Panc1 (cell line): Measurements from ENCODE around the gene SIGLEC11. TPM values are rescaled to one million over a fixed set of nuclear protein-coding genes. Genes with fewer than 3 reads are reported as not detected.

Experiments used
- ATAC-seq: fragments of 200-7000 bp; cut with Tn5 transposase; 2 replicates; pipeline ENCODE4 v1.9.1; 2020; ENCODE audit warnings: mild to moderate bottlenecking, moderate library complexity
- BruUV-seq: library from RNA; stranded (reverse); fragments of 400-500 nt; replicated peaks from 2 replicates; lab custom pipeline; 2021; lab: Mats Ljungman, UMichigan
- CTCF ChIA-PET: fragments of 300-600 bp; sonication (Branson Sonifier 250); formaldehyde crosslinking; loops from one replicate; lab custom pipeline; 2022; ENCODE audit warnings: antibody characterized with exemption; lab: Charles Lee
- POLR2A ChIA-PET: fragments of 300-600 bp; sonication (Branson Sonifier 250); formaldehyde crosslinking; loops from one replicate; lab custom pipeline; 2022; ENCODE audit warnings: antibody characterized with exemption; lab: Charles Lee
- DNase-seq: peaks from one replicate; pipeline ENCODE4 v3.0.0-alpha.2; 2010; ENCODE audit warnings: low read depth, low spot score
- H3K27ac ChIP-seq: 2 replicates; pipeline ENCODE4 v1.5.1; 2011; ENCODE audit warnings: mild to moderate bottlenecking, low read length, inconsistent platforms
- H3K27me3 ChIP-seq: fragments of 200-500 bp; sonication (Bioruptor generic); 2 replicates; pipeline ENCODE4 v1.6.0; 2014; ENCODE audit warnings: low read length, inconsistent platforms; ENCODE audit not compliant: control insufficient read depth, insufficient read depth
- H3K36me3 ChIP-seq: fragments of 200-500 bp; sonication (Bioruptor generic); 2 replicates; pipeline ENCODE4 v1.5.1; 2014; ENCODE audit warnings: inconsistent platforms, mild to moderate bottlenecking, low read length, moderate library complexity; ENCODE audit not compliant: control insufficient read depth, insufficient read depth
- H3K4me1 ChIP-seq: 2 replicates; pipeline ENCODE4 v1.5.1; 2011; ENCODE audit warnings: inconsistent platforms, mild to moderate bottlenecking, low read length, moderate library complexity; ENCODE audit not compliant: control insufficient read depth, insufficient read depth
- H3K4me3 ChIP-seq, 2 experiments: 2 replicates each; pipeline ENCODE4 v1.5.1; 2011 to 2012; ENCODE audit warnings: low read depth in 2 of 2, low read length in 2 of 2, mild to moderate bottlenecking in 2 of 2, inconsistent platforms in 1 of 2, moderate library complexity in 1 of 2
- H3K9me3 ChIP-seq: fragments of 200-500 bp; sonication (Bioruptor generic); 2 replicates; pipeline ENCODE4 v1.5.1; 2014; ENCODE audit warnings: low read depth, mild to moderate bottlenecking, inconsistent platforms, low read length, moderate library complexity; ENCODE audit not compliant: control insufficient read depth, insufficient read depth
- CTCF ChIP-seq: fragments of 450-650 bp; IDR thresholded peaks from 2 replicates; pipeline ENCODE4 v1.5.1; 2017; ENCODE audit warnings: mild to moderate bottlenecking
- POLR2AphosphoS5 ChIP-seq: IDR thresholded peaks from 2 replicates; pipeline ENCODE4 v1.6.1; 2012; ENCODE audit warnings: mild to moderate bottlenecking, low read depth, low read length, moderate library complexity
- REST ChIP-seq, 2 experiments: IDR thresholded peaks; 2 replicates each; pipeline ENCODE4 v1.6.1; 2011 to 2012; ENCODE audit warnings: low read depth in 2 of 2, control low read depth in 1 of 2, low read length in 1 of 2, mild to moderate bottlenecking in 1 of 2, moderate library complexity in 1 of 2; ENCODE audit not compliant: insufficient read depth in 1 of 2
- SIN3A ChIP-seq: IDR thresholded peaks from 2 replicates; pipeline ENCODE4 v1.6.1; 2012; ENCODE audit warnings: low read depth, mild to moderate bottlenecking, low read length, moderate library complexity, borderline replicate concordance; ENCODE audit not compliant: insufficient read depth
- TCF7L2 ChIP-seq: IDR thresholded peaks from 2 replicates; pipeline ENCODE4 v1.6.1; 2011; ENCODE audit warnings: mild to moderate bottlenecking, low read depth, low read length, inconsistent platforms
- in situ Hi-C: cut with HindIII; loops from 2 replicates; pipeline ENCODE4 v1.10.0; 2016; ENCODE audit warnings: low sequenced_read_pairs, low pct_unique_long_range_greater_than_20kb
- intact Hi-C: fragments of 100-400 bp; cut with micrococcal nuclease; formaldehyde crosslinking; loops from one replicate; pipeline ENCODE4 v1.10.0; 2022; ENCODE audit not compliant: unreplicated experiment
- total RNA-seq: library from RNA; stranded (reverse); gene quantifications from one replicate; pipeline ENCODE4 v1.2.1, GENCODE V29; 2021; ENCODE audit not compliant: unreplicated experiment

The SIGLEC11 gene
- total RNA-seq, 1 experiment from 2014 or later, result not detected

DNA sequence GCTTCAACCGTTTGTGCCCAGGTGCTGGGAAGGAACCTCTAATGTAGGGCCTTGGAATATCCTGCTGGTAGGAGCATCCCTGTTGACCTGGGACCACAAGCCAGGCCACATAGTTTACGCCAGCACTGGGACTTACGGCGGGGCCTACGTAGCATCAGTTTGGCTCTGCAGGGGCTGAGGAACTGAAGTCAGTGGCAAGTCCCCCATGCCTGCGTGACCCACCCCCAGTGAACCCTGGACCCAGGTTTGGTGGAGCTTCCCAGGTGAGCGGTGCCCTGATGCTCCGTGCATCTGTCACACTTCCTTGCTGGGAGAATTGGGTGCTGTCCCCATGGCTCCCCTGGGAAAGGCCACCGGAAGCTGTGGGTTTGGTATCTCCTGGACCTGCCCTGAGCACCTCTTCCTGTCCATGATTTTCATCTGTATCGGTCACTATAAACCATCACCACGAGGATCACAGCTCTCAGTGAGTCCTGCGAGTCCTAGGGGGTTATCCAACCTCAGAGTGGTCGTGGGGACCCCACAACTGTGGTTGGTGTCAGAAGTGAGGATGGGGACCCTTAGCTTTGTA is 9.9 kb downstream of the SIGLEC11 start:
- no peaks in the 10 kb centered on the region for H3K9me3 ChIP-seq
- DNase-seq, result no peak
- TF ChIP-seq CTCF (no peak), REST (IDR thresholded peaks at IDR 0.05; ENCODE audit: insufficient read depth in 1 of 2, low read depth in 2 of 2, low read length in 1 of 2) (no peak), POLR2AphosphoS5 (no peak), SIN3A (no peak), TCF7L2 (no peak)
- no peaks in the 10 kb centered on the region for H3K36me3 ChIP-seq
- no peaks in the 10 kb centered on the region for H3K4me1 ChIP-seq
- ATAC-seq, result no peak
- no peaks in the 10 kb centered on the region for H3K27me3 ChIP-seq
- intact Hi-C loops, result no loop called here
- ChIA-PET POLR2A (no interaction called here), CTCF (no interaction called here)
- BruUV-seq, result no TSS peak
- in situ Hi-C loops, result no loop called here
- no peak overlapping the region for H3K4me3 ChIP-seq
- no peak overlapping the region for H3K27ac ChIP-seq

DNA sequence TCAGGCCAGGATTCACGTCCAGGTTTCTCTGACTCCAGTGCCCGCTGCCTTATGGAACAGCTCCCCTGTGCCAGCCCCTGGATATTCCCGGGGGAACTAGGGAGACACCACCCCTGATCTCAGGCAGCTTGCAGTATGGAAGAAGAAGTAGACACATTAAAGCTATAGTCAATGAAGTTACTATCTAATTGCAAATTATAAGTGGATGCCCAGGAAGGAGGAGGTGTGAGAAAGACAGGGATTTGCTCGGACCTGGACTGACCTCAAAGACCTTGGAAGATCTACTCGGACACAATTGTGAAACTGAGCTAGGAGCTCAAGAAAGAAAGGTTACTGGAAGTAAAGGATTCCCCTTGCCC is 10.4 kb downstream of the SIGLEC11 start:
- ATAC-seq, result no peak
- Histone ChIP-seq H3K4me3 (no peak overlapping the region), H3K36me3 (no peaks in the 10 kb centered on the region), H3K4me1 (no peaks in the 10 kb centered on the region), H3K27me3 (no peaks in the 10 kb centered on the region), H3K27ac (no peak overlapping the region), H3K9me3 (no peaks in the 10 kb centered on the region)
- intact Hi-C loops, result no loop called here
- DNase-seq, result no peak
- in situ Hi-C loops, result no loop called here
- TF ChIP-seq REST (IDR thresholded peaks at IDR 0.05; ENCODE audit: insufficient read depth in 1 of 2, low read depth in 2 of 2, low read length in 1 of 2) (no peak), TCF7L2 (no peak), CTCF (no peak), POLR2AphosphoS5 (no peak), SIN3A (no peak)
- no TSS peak for BruUV-seq
- ChIA-PET POLR2A (no interaction called here), CTCF (no interaction called here)
